Stimulated activated CD8-positive, alpha-beta memory T cell treated with anti-CD3 and anti-CD28 coated beads, Interleukin-4, amount 100 ng/mL, for 1 hour (primary cell): ENCODE results near the gene CCDC107.
"Not testable (repeated sequence)": the region's sequence is repeated elsewhere in the genome, so short reads cannot be mapped to it uniquely, and the experiment has no call there.

Experiments
- DNase-seq, 2 donors: peaks; one replicate each; pipeline ENCODE4 v3.0.0-alpha.2; 2020; ENCODE audit warnings: low read depth in 2 of 2, low spot score in 1 of 2

The CCDC107 gene

GRCh38 chr9:35637427-35637955 is 20.6 kb upstream of the CCDC107 start:
- DNase-seq, result not testable (repeated sequence)

- DNase-seq, result not testable (repeated sequence)
Observed at GRCh38 chr9:35638751-35639150, 19.3 kb upstream of the CCDC107 start.

GRCh38 chr9:35639225-35639624 is 18.9 kb upstream of the CCDC107 start:
- DNase-seq, result not testable (repeated sequence)

- DNase-seq, result no peak
Observed at GRCh38 chr9:35639631-35640030, 18.5 kb upstream of the CCDC107 start.

GRCh38 chr9:35640431-35640830 is 17.7 kb upstream of the CCDC107 start:
- not testable (repeated sequence) for DNase-seq

- not testable (repeated sequence) for DNase-seq
Observed at GRCh38 chr9:35641478-35641877, 16.6 kb upstream of the CCDC107 start.

- no peak for DNase-seq
Observed at GRCh38 chr9:35643046-35643445, 15.0 kb upstream of the CCDC107 start.

- not testable (repeated sequence) for DNase-seq
Observed at GRCh38 chr9:35645736-35646135, 12.4 kb upstream of the CCDC107 start.

GRCh38 chr9:35646153-35646532 is 11.9 kb upstream of the CCDC107 start:
- DNase-seq, result no peak

GRCh38 chr9:35646533-35647265 is 11.4 kb upstream of the CCDC107 start:
- DNase-seq, result peak; percentile 84 to 85

GRCh38 chr9:35649431-35650340 is 8.4 kb upstream of the CCDC107 start:
- no peak for DNase-seq

- DNase-seq, result no peak
Observed at GRCh38 chr9:35650341-35651158, 7.5 kb upstream of the CCDC107 start, which contains the start of gene SIT1. SIT1 (minus strand) TSS chr9:35650931; CDS start chr9:35650853, 78 bp downstream.

- no peak for DNase-seq
Observed at GRCh38 chr9:35651956-35652828, 5.9 kb upstream of the CCDC107 start.

- DNase-seq, result no peak
Observed at GRCh38 chr9:35652829-35653209, 5.3 kb upstream of the CCDC107 start.

GRCh38 chr9:35653611-35654010 is 4.5 kb upstream of the CCDC107 start:
- no peak for DNase-seq

- DNase-seq, result no peak
Observed at GRCh38 chr9:35656348-35656747, 1.7 kb upstream of the CCDC107 start.

GRCh38 chr9:35656831-35657545 is 1.1 kb upstream of the CCDC107 start:
- no peak for DNase-seq

GRCh38 chr9:35657546-35658136 is 451 bp upstream of the CCDC107 start, which contains the start of gene RMRP:
RMRP (minus strand) TSS chr9:35658019.
- peak; percentile 48 to 77 for DNase-seq

GRCh38 chr9:35658968-35659220 is 802 bp downstream of the CCDC107 start:
- DNase-seq, result no peak
